Measurements from ENCODE around the gene PKD2L2.

GRCh38 chr5:137872466-137872865 lies 16.8 kb upstream of the PKD2L2 start:
- TF ChIP-seq EZH2 (IDR thresholded peaks at IDR 0.05; ENCODE audit: borderline replicate concordance, low read depth, low read length, severe bottlenecking) = no peak
- TF ChIP-seq, protein P1, sequence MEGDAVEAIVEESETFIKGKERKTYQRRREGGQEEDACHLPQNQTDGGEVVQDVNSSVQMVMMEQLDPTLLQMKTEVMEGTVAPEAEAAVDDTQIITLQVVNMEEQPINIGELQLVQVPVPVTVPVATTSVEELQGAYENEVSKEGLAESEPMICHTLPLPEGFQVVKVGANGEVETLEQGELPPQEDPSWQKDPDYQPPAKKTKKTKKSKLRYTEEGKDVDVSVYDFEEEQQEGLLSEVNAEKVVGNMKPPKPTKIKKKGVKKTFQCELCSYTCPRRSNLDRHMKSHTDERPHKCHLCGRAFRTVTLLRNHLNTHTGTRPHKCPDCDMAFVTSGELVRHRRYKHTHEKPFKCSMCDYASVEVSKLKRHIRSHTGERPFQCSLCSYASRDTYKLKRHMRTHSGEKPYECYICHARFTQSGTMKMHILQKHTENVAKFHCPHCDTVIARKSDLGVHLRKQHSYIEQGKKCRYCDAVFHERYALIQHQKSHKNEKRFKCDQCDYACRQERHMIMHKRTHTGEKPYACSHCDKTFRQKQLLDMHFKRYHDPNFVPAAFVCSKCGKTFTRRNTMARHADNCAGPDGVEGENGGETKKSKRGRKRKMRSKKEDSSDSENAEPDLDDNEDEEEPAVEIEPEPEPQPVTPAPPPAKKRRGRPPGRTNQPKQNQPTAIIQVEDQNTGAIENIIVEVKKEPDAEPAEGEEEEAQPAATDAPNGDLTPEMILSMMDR (IDR thresholded peaks at IDR 0.05; ENCODE audit: borderline replicate concordance, extremely low read depth, low read length, poor library complexity, severe bottlenecking) = no peak
